AG04450 (cell line): Measurements from ENCODE around the gene PALLD. TPM values are rescaled to one million over a fixed set of nuclear protein-coding genes. Genes with fewer than 3 reads are reported as not detected.

Experiments
- CTCF ChIA-PET: fragments of 300-600, 350-600 bp; formaldehyde crosslinking; extraction: SDS; loops from one replicate; lab custom pipeline; 2022; ENCODE audit warnings: antibody characterized with exemption, inconsistent platforms; lab: Charles Lee
- POLR2A ChIA-PET: fragments of 350-600 bp; formaldehyde crosslinking; extraction: SDS; loops from one replicate; lab custom pipeline; 2021; ENCODE audit warnings: antibody characterized with exemption, inconsistent platforms; lab: Yijun Ruan, JAX
- DNase-seq: peaks from one replicate; pipeline ENCODE4 v3.0.0-alpha.2; 2011; ENCODE audit warnings: low read depth, low spot score
- H3K27ac ChIP-seq: one replicate; pipeline ENCODE4 v1.5.1; 2012; ENCODE audit warnings: low read depth, low read length, control low read depth
- H3K27me3 ChIP-seq: one replicate; pipeline ENCODE4 v1.6.0; 2012; ENCODE audit warnings: low read length; ENCODE audit not compliant: control insufficient read depth, insufficient read depth
- H3K4me3 ChIP-seq: 2 replicates; pipeline ENCODE4 v1.5.1; 2011; ENCODE audit warnings: mild to moderate bottlenecking, low read depth, low read length, control low read depth
- H3K9me3 ChIP-seq: 2 replicates; pipeline ENCODE4 v1.5.1; 2012; ENCODE audit warnings: low read length; ENCODE audit not compliant: control insufficient read depth, insufficient read depth
- CTCF ChIP-seq: IDR thresholded peaks from 2 replicates; pipeline ENCODE4 v1.5.1; 2011; ENCODE audit warnings: low read depth, low read length, control low read depth, inconsistent platforms
- polyA plus RNA-seq: library from polyadenylated mRNA; depleted of rRNA; stranded (reverse); fragments of >200 nt; gene quantifications from 2 replicates; pipeline ENCODE4 v1.2.3, GENCODE V29; 2011

Gene PALLD
- polyA plus RNA-seq, 1 experiment, result 159 TPM

- no peak for DNase-seq
- Histone ChIP-seq H3K27me3 (no peaks in the 10 kb centered on the region), H3K27ac (no peak overlapping the region), H3K4me3 (no peak overlapping the region), H3K9me3 (no peaks in the 10 kb centered on the region)
- TF ChIP-seq CTCF, result no peak
- ChIA-PET CTCF (interaction anchor here (0.9 to 2.3 kb wide), 2 partner anchors 24 to 149 kb away, joined by 4 to 8 read pairs; no protein-coding TSS in a partner anchor), POLR2A (interaction anchor here (0.5 to 0.8 kb wide), 3 partner anchors 41 to 97 kb away, joined by 3 to 11 read pairs (median 3); no protein-coding TSS in a partner anchor)
These were observed 238.1 kb downstream of the PALLD start for GRCh38 chr4:168734703-168735678.

- TF ChIP-seq CTCF, result no peak
- ChIA-PET POLR2A (interaction anchor here (0.5 to 0.8 kb wide), 2 partner anchors 40 to 96 kb away, joined by 3 to 11 read pairs; no protein-coding TSS in a partner anchor), CTCF (interaction anchor here (0.9 to 2.3 kb wide), 2 partner anchors 25 to 150 kb away, joined by 4 to 8 read pairs; no protein-coding TSS in a partner anchor)
- Histone ChIP-seq H3K4me3 (no peak overlapping the region), H3K27me3 (no peaks in the 10 kb centered on the region), H3K9me3 (no peaks in the 10 kb centered on the region), H3K27ac (no peak overlapping the region)
- DNase-seq, result no peak
These were observed 238.9 kb downstream of the PALLD start for GRCh38 chr4:168735735-168736134.

- ChIA-PET CTCF (no interaction called here), POLR2A (interaction anchor here (0.9 to 1.0 kb wide), 2 partner anchors 95 to 152 kb away, joined by 3 to 9 read pairs; no protein-coding TSS in a partner anchor)
- Histone ChIP-seq H3K9me3 (no peaks in the 10 kb centered on the region), H3K4me3 (no peak overlapping the region), H3K27me3 (no peaks in the 10 kb centered on the region), H3K27ac (no peak overlapping the region)
- TF ChIP-seq CTCF, result no peak
- DNase-seq, result no peak
These were observed 240.3 kb downstream of the PALLD start for GRCh38 chr4:168736860-168737805.

- Histone ChIP-seq H3K4me3 (no peak overlapping the region), H3K27me3 (no peaks in the 10 kb centered on the region), H3K9me3 (no peaks in the 10 kb centered on the region), H3K27ac (no peak overlapping the region)
- TF ChIP-seq CTCF, result no peak
- POLR2A ChIA-PET, result interaction anchor here (0.9 to 1.0 kb wide), 2 partner anchors 94 to 153 kb away, joined by 3 to 9 read pairs; no protein-coding TSS in a partner anchor
- peak; percentile 32 for DNase-seq
- CTCF ChIA-PET, result no interaction called here
These were observed 240.9 kb downstream of the PALLD start for GRCh38 chr4:168737806-168738172.
